Measurements from ENCODE around the gene FAM98B.

GRCh38 chr15:38482572-38482971, 28.6 kb downstream of the FAM98B start:
- no peak for TF ChIP-seq PATZ1 (CRISPR knock-in tag; IDR thresholded peaks at IDR 0.05; ENCODE audit: borderline replicate concordance)
- TF ChIP-seq GLIS3 (CRISPR knock-in tag; IDR thresholded peaks at IDR 0.05) = no peak
- no peak for TF ChIP-seq TSHZ2 (CRISPR knock-in tag; IDR thresholded peaks at IDR 0.05)
- no peak for TF ChIP-seq CSDC2 (CRISPR knock-in tag; IDR thresholded peaks at IDR 0.05)
- no peak for TF ChIP-seq ZNF8 (CRISPR knock-in tag; IDR thresholded peaks at IDR 0.05)
- no peak for TF ChIP-seq SNAI2 (CRISPR knock-in tag; IDR thresholded peaks at IDR 0.05)
- TF ChIP-seq ESRRG (CRISPR knock-in tag; IDR thresholded peaks at IDR 0.05) = no peak
- no peak for TF ChIP-seq CREB5 (CRISPR knock-in tag; IDR thresholded peaks at IDR 0.05; ENCODE audit: low read depth)
- TF ChIP-seq BACH2 (CRISPR knock-in tag; IDR thresholded peaks at IDR 0.05; ENCODE audit: borderline replicate concordance) = no peak
- TF ChIP-seq TCF4 (CRISPR knock-in tag; IDR thresholded peaks at IDR 0.05; ENCODE audit: borderline replicate concordance) = no peak
- TF ChIP-seq ZFP3 (CRISPR knock-in tag; IDR thresholded peaks at IDR 0.05) = no peak
